ENCODE data around the gene SYNGR4. TPM values are rescaled to one million over a fixed set of nuclear protein-coding genes. Genes with fewer than 3 reads are reported as not detected.

Gene SYNGR4
- total and polyA plus RNA-seq, 2 experiments from 2014 or later: not detected

DNA sequence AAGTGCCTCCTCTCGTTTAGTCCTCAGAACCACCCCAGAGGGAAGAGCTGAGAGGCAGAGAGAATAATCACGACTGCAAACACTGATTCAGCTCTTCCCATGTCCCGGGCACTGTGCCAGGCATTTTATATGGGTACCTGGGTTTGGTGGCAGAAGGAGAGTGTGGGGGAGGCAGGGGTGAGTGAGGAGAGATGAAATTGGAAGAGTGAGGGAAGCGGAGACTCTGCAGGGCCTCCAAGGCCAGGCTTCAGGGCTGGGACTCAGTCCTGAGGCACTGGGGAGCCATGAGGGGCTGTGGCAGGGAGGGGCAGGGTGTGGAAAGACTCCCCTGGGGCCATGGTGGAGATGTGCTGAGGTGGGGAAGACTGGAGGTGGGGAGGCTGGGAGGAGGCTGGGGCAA is 8.7 kb downstream of the SYNGR4 start:
- no peaks in the 10 kb centered on the region for H3K36me3 ChIP-seq (ENCODE audit: low read depth)
- no peak overlapping the region for H2AFZ ChIP-seq
- H3K4me3 ChIP-seq: no peak overlapping the region
- no peak overlapping the region for H3K9ac ChIP-seq
- 35 to 42% methylated on average over 4 of the region's 4 CpGs for WGBS, 2 experiments (ENCODE audit: low coverage in 1 of 2, low lambda C conversion rate in 2 of 2, missing lambda C conversion rate in 2 of 2)
- H3K27ac ChIP-seq: no peak overlapping the region
- no peaks in the 10 kb centered on the region for H3K4me1 ChIP-seq (ENCODE audit: insufficient read depth)
- in situ Hi-C loops (cut with MboI): no loop called here
- H3K9me2 ChIP-seq (ENCODE audit: insufficient read depth): no peaks in the 10 kb centered on the region
- no peaks in the 10 kb centered on the region for H3K27me3 ChIP-seq (replicated peaks; ENCODE audit: insufficient read depth)
- no peaks in the 10 kb centered on the region for H3K79me2 ChIP-seq (ENCODE audit: insufficient read depth)
- no peaks in the 10 kb centered on the region for H3K9me3 ChIP-seq (ENCODE audit: low read depth)
- no peaks in the 10 kb centered on the region for H4K20me1 ChIP-seq (ENCODE audit: insufficient read depth)
- no peak overlapping the region for H3K4me2 ChIP-seq (ENCODE audit: unreplicated experiment)
- peak; percentile 31 for DNase-seq
- TF ChIP-seq EZH2 (IDR thresholded peaks at IDR 0.05; ENCODE audit: insufficient read depth, poor library complexity, severe bottlenecking) (no peak), EZH2phosphoT487 (IDR thresholded peaks at IDR 0.05; ENCODE audit: insufficient read depth, low read depth) (no peak)
- no peaks in the 10 kb centered on the region for H3F3A ChIP-seq (ENCODE audit: insufficient read depth)

DNA sequence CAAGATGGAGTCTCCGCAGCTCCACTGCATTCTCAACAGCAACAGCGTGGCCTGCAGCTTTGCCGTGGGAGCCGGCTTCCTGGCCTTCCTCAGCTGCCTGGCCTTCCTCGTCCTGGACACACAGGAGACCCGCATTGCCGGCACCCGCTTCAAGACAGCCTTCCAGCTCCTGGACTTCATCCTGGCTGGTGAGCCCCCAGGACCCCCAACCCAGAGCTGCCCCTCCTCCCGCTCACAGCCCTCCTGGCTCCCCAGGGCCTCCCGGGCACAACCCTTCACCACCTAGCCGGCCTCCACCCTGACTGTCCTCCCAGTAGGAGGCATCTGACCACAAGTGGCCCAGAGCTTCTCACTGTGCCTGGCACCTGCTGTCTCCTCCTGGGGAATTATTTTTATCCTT is 9.4 kb downstream of the SYNGR4 start:
- Histone ChIP-seq H3K27me3 (replicated peaks; ENCODE audit: insufficient read depth) (no peaks in the 10 kb centered on the region), H3K27ac (no peak overlapping the region), H3K9ac (no peak overlapping the region), H3K4me3 (no peak overlapping the region), H3F3A (ENCODE audit: insufficient read depth) (no peaks in the 10 kb centered on the region), H4K20me1 (ENCODE audit: insufficient read depth) (no peaks in the 10 kb centered on the region), H3K9me2 (ENCODE audit: insufficient read depth) (no peaks in the 10 kb centered on the region), H2AFZ (no peak overlapping the region), H3K9me3 (ENCODE audit: low read depth) (no peaks in the 10 kb centered on the region), H3K36me3 (ENCODE audit: low read depth) (no peaks in the 10 kb centered on the region), H3K79me2 (ENCODE audit: insufficient read depth) (no peaks in the 10 kb centered on the region), H3K4me2 (ENCODE audit: unreplicated experiment) (no peak overlapping the region), H3K4me1 (ENCODE audit: insufficient read depth) (no peaks in the 10 kb centered on the region)
- WGBS, 2 experiments (ENCODE audit: low coverage in 1 of 2, low lambda C conversion rate in 2 of 2, missing lambda C conversion rate in 2 of 2): 81% methylated on average over 10 to 11 of the region's 11 CpGs
- no peak for TF ChIP-seq EZH2phosphoT487 (IDR thresholded peaks at IDR 0.05; ENCODE audit: insufficient read depth, low read depth)
- no peak for TF ChIP-seq EZH2 (IDR thresholded peaks at IDR 0.05; ENCODE audit: insufficient read depth, poor library complexity, severe bottlenecking)
- DNase-seq: no peak
- in situ Hi-C loops (cut with MboI): no loop called here

DNA sequence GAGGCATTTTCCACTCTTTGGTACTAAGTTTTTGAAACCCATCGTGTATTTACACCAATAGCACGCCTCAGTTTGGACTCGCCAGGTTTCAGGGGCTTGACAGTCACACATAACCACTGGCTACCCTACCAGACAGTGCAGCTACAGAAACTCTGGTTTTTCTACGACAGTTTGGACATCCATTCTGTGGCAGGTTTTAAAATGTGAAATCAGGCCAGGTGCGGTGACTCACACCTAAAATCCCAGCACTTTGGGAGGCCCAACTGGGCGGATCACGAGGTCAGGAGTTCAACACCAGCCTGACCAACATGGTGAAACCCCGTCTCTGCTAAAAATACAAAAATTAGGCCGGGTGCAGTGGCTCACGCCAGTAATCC is 14.0 kb downstream of the SYNGR4 start:
- no peak overlapping the region for H3K27ac ChIP-seq
- WGBS, 2 experiments (ENCODE audit: low coverage in 1 of 2, low lambda C conversion rate in 2 of 2, missing lambda C conversion rate in 2 of 2): 89 to 93% methylated on average over 10 of the region's 10 CpGs
- H3K79me2 ChIP-seq (ENCODE audit: insufficient read depth): no peaks in the 10 kb centered on the region
- H3K27me3 ChIP-seq (replicated peaks; ENCODE audit: insufficient read depth): no peaks in the 10 kb centered on the region
- TF ChIP-seq EZH2 (IDR thresholded peaks at IDR 0.05; ENCODE audit: insufficient read depth, poor library complexity, severe bottlenecking): no peak
- TF ChIP-seq EZH2phosphoT487 (IDR thresholded peaks at IDR 0.05; ENCODE audit: insufficient read depth, low read depth): no peak
- no peak overlapping the region for H3K4me3 ChIP-seq
- H3K36me3 ChIP-seq (ENCODE audit: low read depth): peaks cover 10% of the 10 kb centered on the region
- in situ Hi-C loops (cut with MboI): no loop called here
- DNase-seq: no peak
- H4K20me1 ChIP-seq (ENCODE audit: insufficient read depth): no peaks in the 10 kb centered on the region
- peaks cover 8% of the 10 kb centered on the region; the same call in 1 of the 2 replicates for H3F3A ChIP-seq (ENCODE audit: insufficient read depth)
- H3K9me2 ChIP-seq (ENCODE audit: insufficient read depth): no peaks in the 10 kb centered on the region
- H3K9ac ChIP-seq: no peak overlapping the region
- H2AFZ ChIP-seq: no peak overlapping the region
- no peak overlapping the region for H3K4me2 ChIP-seq (ENCODE audit: unreplicated experiment)
- H3K4me1 ChIP-seq (ENCODE audit: insufficient read depth): no peaks in the 10 kb centered on the region
- H3K9me3 ChIP-seq (ENCODE audit: low read depth): no peaks in the 10 kb centered on the region

DNA sequence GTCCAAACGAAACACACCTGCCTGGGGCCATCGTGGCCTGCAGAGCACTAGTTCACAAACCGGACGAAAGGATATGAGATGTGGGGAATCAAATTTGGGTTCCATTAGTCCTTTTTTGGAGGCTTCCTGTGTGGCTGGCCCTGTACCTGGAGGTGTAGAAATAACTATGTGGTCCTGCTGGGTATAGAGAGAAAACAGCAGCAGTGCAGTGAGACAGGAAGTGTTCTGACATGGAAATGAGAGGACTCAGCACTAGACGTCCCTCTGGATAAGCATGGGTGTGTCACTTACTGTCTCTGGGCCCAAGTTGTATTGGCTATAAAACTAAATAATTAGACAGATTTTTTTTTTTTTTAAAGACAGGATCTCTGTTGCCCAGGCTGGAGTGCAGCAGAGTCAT is 14.9 kb downstream of the SYNGR4 start:
- Histone ChIP-seq H3K9me2 (ENCODE audit: insufficient read depth) (no peaks in the 10 kb centered on the region), H3K9me3 (ENCODE audit: low read depth) (no peaks in the 10 kb centered on the region), H3K4me3 (no peak overlapping the region), H3K4me1 (ENCODE audit: insufficient read depth) (no peaks in the 10 kb centered on the region), H3K9ac (no peak overlapping the region), H4K20me1 (ENCODE audit: insufficient read depth) (no peaks in the 10 kb centered on the region), H3K79me2 (ENCODE audit: insufficient read depth) (no peaks in the 10 kb centered on the region), H2AFZ (no peak overlapping the region), H3K27me3 (replicated peaks; ENCODE audit: insufficient read depth) (no peaks in the 10 kb centered on the region), H3K4me2 (ENCODE audit: unreplicated experiment) (no peak overlapping the region), H3F3A (ENCODE audit: insufficient read depth) (peaks cover 8% of the 10 kb centered on the region; the same call in 1 of the 2 replicates), H3K27ac (no peak overlapping the region), H3K36me3 (ENCODE audit: low read depth) (peaks cover 19% of the 10 kb centered on the region)
- DNase-seq: no peak
- no peak for TF ChIP-seq EZH2phosphoT487 (IDR thresholded peaks at IDR 0.05; ENCODE audit: insufficient read depth, low read depth)
- no peak for TF ChIP-seq EZH2 (IDR thresholded peaks at IDR 0.05; ENCODE audit: insufficient read depth, poor library complexity, severe bottlenecking)
- in situ Hi-C loops (cut with MboI): no loop called here
- WGBS, 2 experiments (ENCODE audit: low coverage in 1 of 2, low lambda C conversion rate in 2 of 2, missing lambda C conversion rate in 2 of 2): 70 to 78% methylated on average over 5 of the region's 5 CpGs
